Vagina (tissue), 2 donors: Measurements from ENCODE around the gene NAMPT. TPM values are rescaled to one million over a fixed set of nuclear protein-coding genes. Genes with fewer than 3 reads are reported as not detected.

Source experiments
- DNase-seq, 2 donors: peaks; one replicate each; pipeline ENCODE4 v3.0.0-alpha.2; 2017; ENCODE audit errors: extremely low spot score in 2 of 2
- H3K27ac ChIP-seq: fragments of 200-600 bp; sonication (generic); one replicate; pipeline ENCODE4 v1.5.1; 2019
- H3K27me3 ChIP-seq: fragments of 200-600 bp; sonication (generic); one replicate; pipeline ENCODE4 v1.5.1; 2019
- H3K36me3 ChIP-seq, 2 donors: fragments of 200-600 bp; sonication (generic); one replicate each; pipeline ENCODE4 v1.5.1; 2017 to 2019
- H3K4me1 ChIP-seq: fragments of 200-600 bp; sonication (generic); one replicate; pipeline ENCODE4 v1.5.1; 2019
- H3K4me3 ChIP-seq, 2 donors: fragments of 200-600 bp; sonication (generic); 1 replicate in 1 of 2; 2 replicates in 1 of 2; pipeline ENCODE4 v1.5.1; 2016 to 2019
- H3K9me3 ChIP-seq: fragments of 200-600 bp; sonication (generic); one replicate; pipeline ENCODE4 v1.5.1; 2019
- CTCF ChIP-seq, 3 experiments: fragments of 450-650 bp in 2 of 3; fragments of 200-600 bp in 1 of 3; sonication (generic) in 1 of 3; IDR thresholded peaks; one replicate each; pipeline ENCODE4 v1.5.1; 2017 to 2019; ENCODE audit warnings: antibody characterized with exemption in 3 of 3, mild to moderate bottlenecking in 2 of 3, moderate library complexity in 2 of 3
- POLR2A ChIP-seq, 2 donors: fragments of 450-650 bp; IDR thresholded peaks; one replicate each; pipeline ENCODE4 v1.6.1; 2017; ENCODE audit warnings: antibody characterized with exemption in 2 of 2, mild to moderate bottlenecking in 2 of 2, moderate library complexity in 2 of 2
- POLR2AphosphoS5 ChIP-seq, 2 donors: sonication (generic); formaldehyde crosslinking; IDR thresholded peaks; one replicate each; pipeline ENCODE4 v1.9.0; 2017; ENCODE audit warnings: antibody characterized with exemption in 2 of 2, mild to moderate bottlenecking in 2 of 2, low read depth in 1 of 2; ENCODE audit not compliant: insufficient read depth in 1 of 2
- intact Hi-C: fragments of 100-400 bp; cut with DNase I; formaldehyde crosslinking; loops from one replicate; pipeline ENCODE4 v1.15.1; 2023
- total RNA-seq: library from RNA; depleted of rRNA; stranded (reverse); fragments of >200 nt; gene quantifications from one replicate; pipeline ENCODE4 v1.2.3, GENCODE V29; 2016

Gene NAMPT
- total RNA-seq, 1 donor from 2014 or later: 400 TPM

GRCh38 chr7:106246902-106247711 is 37.7 kb downstream of the NAMPT start:
- Histone ChIP-seq H3K36me3 (peaks cover 0 to 13% of the 10 kb centered on the region in 2 donors), H3K4me1 (no peaks in the 10 kb centered on the region), H3K9me3 (no peaks in the 10 kb centered on the region), H3K27me3 (no peaks in the 10 kb centered on the region), H3K4me3 (no peak overlapping the region), H3K27ac (no peak overlapping the region)
- DNase-seq: no peak
- TF ChIP-seq POLR2A (IDR thresholded peaks at IDR 0.05) (no peak), POLR2AphosphoS5 (IDR thresholded peaks at IDR 0.05; ENCODE audit: insufficient read depth in 1 of 2, low read depth in 1 of 2) (no peak), CTCF (IDR thresholded peaks at IDR 0.05) (no peak)
- intact Hi-C loops: no loop called here

- no peaks in the 10 kb centered on the region for H3K9me3 ChIP-seq
- no peaks in the 10 kb centered on the region for H3K27me3 ChIP-seq
- DNase-seq: no peak
- intact Hi-C loops: no loop called here
- TF ChIP-seq POLR2A (IDR thresholded peaks at IDR 0.05): no peak
- TF ChIP-seq POLR2AphosphoS5 (IDR thresholded peaks at IDR 0.05; ENCODE audit: insufficient read depth in 1 of 2, low read depth in 1 of 2): no peak
- TF ChIP-seq CTCF (IDR thresholded peaks at IDR 0.05): no peak
- H3K4me3 ChIP-seq: no peak overlapping the region
- H3K4me1 ChIP-seq: no peaks in the 10 kb centered on the region
- H3K27ac ChIP-seq: no peak overlapping the region
- no peaks in the 10 kb centered on the region for H3K36me3 ChIP-seq
These were observed 40.9 kb downstream of the NAMPT start for GRCh38 chr7:106243893-106244292.

- no peaks in the 10 kb centered on the region for H3K27me3 ChIP-seq
- TF ChIP-seq POLR2AphosphoS5 (IDR thresholded peaks at IDR 0.05; ENCODE audit: insufficient read depth in 1 of 2, low read depth in 1 of 2) (no peak), POLR2A (IDR thresholded peaks at IDR 0.05) (no peak)
- intact Hi-C loops: no loop called here
- H3K4me1 ChIP-seq: no peaks in the 10 kb centered on the region
- no peak overlapping the region for H3K4me3 ChIP-seq
- no peaks in the 10 kb centered on the region for H3K9me3 ChIP-seq
- no peaks in the 10 kb centered on the region for H3K36me3 ChIP-seq
- H3K27ac ChIP-seq: no peak overlapping the region
- DNase-seq: no peak
These were observed 45.4 kb downstream of the NAMPT start for GRCh38 chr7:106239406-106239805.

- H3K27ac ChIP-seq: no peak overlapping the region
- intact Hi-C loops: no loop called here
- H3K4me1 ChIP-seq: no peaks in the 10 kb centered on the region
- H3K9me3 ChIP-seq: no peaks in the 10 kb centered on the region
- no peaks in the 10 kb centered on the region for H3K27me3 ChIP-seq
- H3K4me3 ChIP-seq: no peak overlapping the region
- TF ChIP-seq POLR2AphosphoS5 (IDR thresholded peaks at IDR 0.05; ENCODE audit: insufficient read depth in 1 of 2, low read depth in 1 of 2) (no peak), CTCF (IDR thresholded peaks at IDR 0.05) (no peak), POLR2A (IDR thresholded peaks at IDR 0.05) (no peak)
- DNase-seq: no peak
- H3K36me3 ChIP-seq: no peaks in the 10 kb centered on the region
These were observed 46.0 kb downstream of the NAMPT start for GRCh38 chr7:106238830-106239229.

- Histone ChIP-seq H3K4me1 (no peaks in the 10 kb centered on the region), H3K4me3 (no peak overlapping the region), H3K36me3 (no peaks in the 10 kb centered on the region), H3K9me3 (no peaks in the 10 kb centered on the region), H3K27ac (no peak overlapping the region), H3K27me3 (no peaks in the 10 kb centered on the region)
- DNase-seq: no peak
- intact Hi-C loops: no loop called here
- TF ChIP-seq POLR2AphosphoS5 (IDR thresholded peaks at IDR 0.05; ENCODE audit: insufficient read depth in 1 of 2, low read depth in 1 of 2) (no peak), CTCF (IDR thresholded peaks at IDR 0.05) (no peak), POLR2A (IDR thresholded peaks at IDR 0.05) (no peak)
These were observed 48.7 kb downstream of the NAMPT start for GRCh38 chr7:106236065-106236464.
